ENCODE measurements around the gene TMEM62. TPM values are rescaled to one million over a fixed set of nuclear protein-coding genes. Genes with fewer than 3 reads are reported as not detected.
A peak's percentile ranks its signal among the peaks of the same experiment; 100 is the strongest.

The TMEM62 gene
- total and polyA plus RNA-seq, 9 of the 15 experiments (the other 6 are each of a cell fraction or from before 2014, with no cell fraction given): 4.4 to 16.6 (median 11.1) TPM

- TF ChIP-seq, protein P1, sequence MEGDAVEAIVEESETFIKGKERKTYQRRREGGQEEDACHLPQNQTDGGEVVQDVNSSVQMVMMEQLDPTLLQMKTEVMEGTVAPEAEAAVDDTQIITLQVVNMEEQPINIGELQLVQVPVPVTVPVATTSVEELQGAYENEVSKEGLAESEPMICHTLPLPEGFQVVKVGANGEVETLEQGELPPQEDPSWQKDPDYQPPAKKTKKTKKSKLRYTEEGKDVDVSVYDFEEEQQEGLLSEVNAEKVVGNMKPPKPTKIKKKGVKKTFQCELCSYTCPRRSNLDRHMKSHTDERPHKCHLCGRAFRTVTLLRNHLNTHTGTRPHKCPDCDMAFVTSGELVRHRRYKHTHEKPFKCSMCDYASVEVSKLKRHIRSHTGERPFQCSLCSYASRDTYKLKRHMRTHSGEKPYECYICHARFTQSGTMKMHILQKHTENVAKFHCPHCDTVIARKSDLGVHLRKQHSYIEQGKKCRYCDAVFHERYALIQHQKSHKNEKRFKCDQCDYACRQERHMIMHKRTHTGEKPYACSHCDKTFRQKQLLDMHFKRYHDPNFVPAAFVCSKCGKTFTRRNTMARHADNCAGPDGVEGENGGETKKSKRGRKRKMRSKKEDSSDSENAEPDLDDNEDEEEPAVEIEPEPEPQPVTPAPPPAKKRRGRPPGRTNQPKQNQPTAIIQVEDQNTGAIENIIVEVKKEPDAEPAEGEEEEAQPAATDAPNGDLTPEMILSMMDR (IDR thresholded peaks at IDR 0.05 in 2 of 3, conservative IDR thresholded peaks at IDR 0.05 in 1 of 3; ENCODE audit: insufficient read depth in 2 of 3, low read depth in 1 of 3, low read length in 3 of 3): no peak
- peak; percentile 77 for TF ChIP-seq MYC (IDR thresholded peaks at IDR 0.05; ENCODE audit: low read depth, low read length)
- TF ChIP-seq MYC (CRISPR knock-in tag; IDR thresholded peaks at IDR 0.05; ENCODE audit: borderline replicate concordance, low read depth): no peak
- TF ChIP-seq, protein P2, sequence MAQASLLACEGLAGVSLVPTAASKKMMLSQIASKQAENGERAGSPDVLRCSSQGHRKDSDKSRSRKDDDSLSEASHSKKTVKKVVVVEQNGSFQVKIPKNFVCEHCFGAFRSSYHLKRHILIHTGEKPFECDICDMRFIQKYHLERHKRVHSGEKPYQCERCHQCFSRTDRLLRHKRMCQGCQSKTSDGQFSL (CRISPR knock-in tag; IDR thresholded peaks at IDR 0.05): peak; percentile 73
- TF ChIP-seq, protein P2 (tag; IDR thresholded peaks at IDR 0.05): no peak
- TF ChIP-seq L3MBTL2 (IDR thresholded peaks at IDR 0.05): peak; percentile 89
- TF ChIP-seq CREBBP (IDR thresholded peaks at IDR 0.05; ENCODE audit: low read depth, low read length): no peak
- no peak for TF ChIP-seq FIP1L1 (IDR thresholded peaks at IDR 0.05; ENCODE audit: low read depth, low read length, poor library complexity, severe bottlenecking)
- no peak for TF ChIP-seq KAT7 (CRISPR knock-in tag; IDR thresholded peaks at IDR 0.05; ENCODE audit: borderline replicate concordance)
- TF ChIP-seq SP2 (IDR thresholded peaks at IDR 0.05; ENCODE audit: extremely low read depth, low read depth, low read length, poor library complexity, severe bottlenecking): peak; percentile 24
- peak; percentile 24; the same call in 1 of the 2 replicates for TF ChIP-seq TOE1 (IDR thresholded peaks at IDR 0.05; ENCODE audit: borderline replicate concordance)
- TF ChIP-seq TOE1 (CRISPR knock-in tag; IDR thresholded peaks at IDR 0.05; ENCODE audit: borderline replicate concordance, low read depth): no peak; the same call in 1 of the 2 replicates
- TF ChIP-seq FOXJ2 (tag; IDR thresholded peaks at IDR 0.05): no peak
- no peak for TF ChIP-seq U2AF1 (optimal IDR thresholded peaks at IDR 0.05; ENCODE audit: low read depth, low read length)
- TF ChIP-seq SAFB2 (IDR thresholded peaks at IDR 0.05; ENCODE audit: borderline replicate concordance, low read depth, low read length, severe bottlenecking): no peak
- peak; percentile 45 for TF ChIP-seq FOSL1 (tag; conservative IDR thresholded peaks at IDR 0.05)
- peak; percentile 79 for TF ChIP-seq SAP30 (IDR thresholded peaks at IDR 0.05; ENCODE audit: borderline replicate concordance, insufficient read depth, low read depth, low read length, poor library complexity, severe bottlenecking)
- TF ChIP-seq MYNN (IDR thresholded peaks at IDR 0.05): no peak
- no peak for TF ChIP-seq MYNN (CRISPR knock-in tag; IDR thresholded peaks at IDR 0.05)
- TF ChIP-seq NONO (IDR thresholded peaks at IDR 0.05; ENCODE audit: low read depth in 2 of 2, low read length in 1 of 2): peak; percentile 75 to 83; a peak in 3 of 4 replicates
- no peak for TF ChIP-seq NR2F6 (CRISPR knock-in tag; IDR thresholded peaks at IDR 0.05)
- no peak for TF ChIP-seq MEF2D (tag; conservative IDR thresholded peaks at IDR 0.05; ENCODE audit: low read depth)
- peak; percentile 58; the same call in 1 of the 2 replicates for TF ChIP-seq POLR2AphosphoS5 (IDR thresholded peaks at IDR 0.05; ENCODE audit: control insufficient read depth, insufficient read depth, low read depth, low read length)
- TF ChIP-seq, protein P3, sequence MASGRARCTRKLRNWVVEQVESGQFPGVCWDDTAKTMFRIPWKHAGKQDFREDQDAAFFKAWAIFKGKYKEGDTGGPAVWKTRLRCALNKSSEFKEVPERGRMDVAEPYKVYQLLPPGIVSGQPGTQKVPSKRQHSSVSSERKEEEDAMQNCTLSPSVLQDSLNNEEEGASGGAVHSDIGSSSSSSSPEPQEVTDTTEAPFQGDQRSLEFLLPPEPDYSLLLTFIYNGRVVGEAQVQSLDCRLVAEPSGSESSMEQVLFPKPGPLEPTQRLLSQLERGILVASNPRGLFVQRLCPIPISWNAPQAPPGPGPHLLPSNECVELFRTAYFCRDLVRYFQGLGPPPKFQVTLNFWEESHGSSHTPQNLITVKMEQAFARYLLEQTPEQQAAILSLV (tag; IDR thresholded peaks at IDR 0.05): no peak
- TF ChIP-seq ZNF134 (CRISPR knock-in tag; conservative IDR thresholded peaks at IDR 0.05): 0 out of 2 replicates have a peak, but pooled peaks have one; percentile 10
Measured at GRCh38 chr15:43133430-43134156, at the start of gene TMEM62 (continued).

Data from K562 (cell line).